IgD-negative memory B cell (primary cell): ENCODE data around the gene APEH. TPM values are rescaled to one million over a fixed set of nuclear protein-coding genes. Genes with fewer than 3 reads are reported as not detected.

Experiments
- H3K27ac Mint-ChIP-seq, 3 donors: one replicate each; pipeline ENCODE4 v1.8.0; 2020 to 2022; ENCODE audit warnings: mild to moderate bottlenecking in 3 of 3, mixed read lengths in 3 of 3, moderate library complexity in 1 of 3
- H3K27me3 Mint-ChIP-seq: one replicate; pipeline ENCODE4 v1.8.0; 2021; ENCODE audit warnings: mixed read lengths
- H3K36me3 Mint-ChIP-seq: one replicate; pipeline ENCODE4 v1.8.0; 2020; ENCODE audit warnings: mild to moderate bottlenecking, mixed read lengths
- H3K4me1 Mint-ChIP-seq, 3 donors: one replicate each; pipeline ENCODE4 v1.8.0; 2020 to 2022; ENCODE audit warnings: mixed read lengths in 3 of 3, mild to moderate bottlenecking in 1 of 3
- H3K4me3 Mint-ChIP-seq, 4 donors: one replicate each; pipeline ENCODE4 v1.8.0; 2020 to 2022; ENCODE audit warnings: mild to moderate bottlenecking in 4 of 4, mixed read lengths in 4 of 4, moderate library complexity in 3 of 4
- H3K9me3 Mint-ChIP-seq, 3 donors: one replicate each; pipeline ENCODE4 v1.8.0; 2020 to 2021; ENCODE audit warnings: mixed read lengths in 3 of 3, mild to moderate bottlenecking in 1 of 3
- polyA plus RNA-seq: library from polyadenylated mRNA; unstranded; fragments of 300-500 nt; fragmentation: Illumina TruSeq; gene quantifications from one replicate; pipeline ENCODE4 v1.2.3, GENCODE V29; 2021

Gene APEH
- polyA plus RNA-seq, 1 donor from 2014 or later: 84.5 TPM

DNA sequence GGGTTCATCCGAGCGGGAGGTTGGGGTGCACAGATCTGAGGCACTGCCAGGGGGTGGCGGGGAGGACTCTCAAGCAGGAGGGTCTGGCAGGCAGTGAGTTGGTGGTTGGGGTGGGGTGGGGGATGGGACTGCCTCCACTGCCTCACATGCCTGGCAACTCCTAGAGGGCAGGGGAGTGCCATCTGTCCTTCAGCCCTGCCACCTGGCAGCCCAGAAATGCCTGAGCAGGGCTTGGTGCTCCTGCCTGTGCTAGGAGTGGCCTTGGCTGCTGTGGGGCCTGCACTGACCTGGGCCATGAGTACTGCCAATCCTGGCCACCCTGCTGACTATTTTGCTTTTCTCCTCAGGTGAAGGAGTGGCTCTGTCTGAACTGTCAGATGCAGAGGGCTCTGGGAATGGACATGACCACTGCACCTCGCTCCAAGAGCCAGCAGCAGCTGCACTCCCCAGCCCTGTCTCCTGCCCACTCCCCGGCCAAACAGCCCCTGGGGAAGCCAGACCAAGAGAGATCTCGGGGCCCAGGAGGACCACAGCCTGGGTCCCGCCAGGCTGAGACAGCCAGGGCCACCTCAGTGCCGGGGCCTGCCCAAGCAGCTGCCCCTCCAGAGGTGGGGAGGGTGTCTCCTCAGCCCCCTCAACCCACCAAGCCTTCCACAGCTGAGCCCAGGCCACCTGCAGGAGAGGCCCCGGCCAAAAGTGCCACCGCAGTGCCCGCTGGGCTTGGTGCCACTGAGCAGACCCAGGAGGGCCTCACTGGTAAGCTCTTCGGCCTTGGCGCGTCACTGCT lies 32.0 kb upstream of the APEH start:
- Mint-ChIP-seq H3K27ac (peak overlapping the region in 2 of 3 donors; percentile 53 to 55), H3K4me3 (no peak overlapping the region), H3K9me3 (no peaks in the 10 kb centered on the region), H3K36me3 (no peaks in the 10 kb centered on the region), H3K27me3 (no peaks in the 10 kb centered on the region), H3K4me1 (no peaks in the 10 kb centered on the region)

DNA sequence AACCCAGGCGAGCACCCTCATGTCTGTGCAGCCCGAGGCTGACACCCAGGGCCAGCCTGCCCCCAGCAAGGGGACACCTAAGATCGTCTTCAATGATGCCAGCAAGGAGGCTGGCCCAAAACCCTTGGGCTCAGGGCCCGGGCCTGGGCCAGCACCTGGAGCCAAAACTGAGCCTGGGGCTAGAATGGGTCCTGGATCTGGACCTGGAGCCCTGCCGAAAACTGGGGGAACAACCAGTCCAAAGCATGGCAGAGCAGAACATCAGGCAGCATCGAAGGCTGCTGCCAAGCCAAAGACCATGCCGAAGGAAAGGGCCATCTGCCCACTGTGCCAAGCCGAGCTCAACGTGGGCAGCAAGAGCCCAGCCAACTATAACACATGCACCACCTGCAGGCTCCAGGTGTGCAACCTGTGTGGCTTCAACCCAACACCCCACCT lies 31.4 kb upstream of the APEH start:
- Mint-ChIP-seq H3K27me3 (no peaks in the 10 kb centered on the region), H3K4me1 (no peaks in the 10 kb centered on the region), H3K27ac (no peak overlapping the region), H3K9me3 (no peaks in the 10 kb centered on the region), H3K36me3 (no peaks in the 10 kb centered on the region), H3K4me3 (no peak overlapping the region)

DNA sequence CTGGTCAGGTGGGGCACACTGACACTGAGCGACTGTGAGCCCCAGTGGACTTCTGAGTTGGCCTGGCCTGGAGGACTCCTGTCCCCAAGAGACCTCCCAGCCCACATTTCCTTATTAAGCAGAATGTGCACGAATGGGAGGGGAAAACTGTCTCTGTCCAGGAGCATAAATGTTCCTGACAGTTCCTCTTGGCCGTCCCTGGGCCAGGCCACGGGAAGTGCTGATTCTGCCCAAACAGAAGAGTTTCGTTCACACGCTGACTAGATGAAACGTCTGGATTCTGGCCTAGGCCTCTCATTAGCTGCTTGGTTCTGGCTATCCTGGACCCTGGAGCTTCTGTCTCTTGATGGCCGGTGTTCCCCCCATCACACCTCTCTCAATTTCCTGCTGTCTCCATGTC lies 29.5 kb upstream of the APEH start:
- no peaks in the 10 kb centered on the region for H3K36me3 Mint-ChIP-seq

GRCh38 chr3:49646236-49646635 lies 27.9 kb upstream of the APEH start:
- H3K27me3 Mint-ChIP-seq: no peaks in the 10 kb centered on the region

More for the DNA sequence above, 29.5 kb upstream of the APEH start:
- no peak overlapping the region for H3K27ac Mint-ChIP-seq
- no peaks in the 10 kb centered on the region for H3K4me1 Mint-ChIP-seq
- H3K27me3 Mint-ChIP-seq: no peaks in the 10 kb centered on the region
- no peaks in the 10 kb centered on the region for H3K9me3 Mint-ChIP-seq
- no peak overlapping the region for H3K4me3 Mint-ChIP-seq

GRCh38 chr3:49647741-49648140 lies 26.4 kb upstream of the APEH start:
- no peak overlapping the region for H3K27ac Mint-ChIP-seq
- no peaks in the 10 kb centered on the region for H3K36me3 Mint-ChIP-seq
- no peaks in the 10 kb centered on the region for H3K27me3 Mint-ChIP-seq
- H3K9me3 Mint-ChIP-seq: no peaks in the 10 kb centered on the region
- no peaks in the 10 kb centered on the region for H3K4me1 Mint-ChIP-seq
- no peak overlapping the region for H3K4me3 Mint-ChIP-seq

More at GRCh38 chr3:49646236-49646635, 27.9 kb upstream of the APEH start:
- no peak overlapping the region for H3K4me3 Mint-ChIP-seq
- H3K9me3 Mint-ChIP-seq: no peaks in the 10 kb centered on the region
- no peaks in the 10 kb centered on the region for H3K36me3 Mint-ChIP-seq
- H3K4me1 Mint-ChIP-seq: no peaks in the 10 kb centered on the region
- no peak overlapping the region for H3K27ac Mint-ChIP-seq

DNA sequence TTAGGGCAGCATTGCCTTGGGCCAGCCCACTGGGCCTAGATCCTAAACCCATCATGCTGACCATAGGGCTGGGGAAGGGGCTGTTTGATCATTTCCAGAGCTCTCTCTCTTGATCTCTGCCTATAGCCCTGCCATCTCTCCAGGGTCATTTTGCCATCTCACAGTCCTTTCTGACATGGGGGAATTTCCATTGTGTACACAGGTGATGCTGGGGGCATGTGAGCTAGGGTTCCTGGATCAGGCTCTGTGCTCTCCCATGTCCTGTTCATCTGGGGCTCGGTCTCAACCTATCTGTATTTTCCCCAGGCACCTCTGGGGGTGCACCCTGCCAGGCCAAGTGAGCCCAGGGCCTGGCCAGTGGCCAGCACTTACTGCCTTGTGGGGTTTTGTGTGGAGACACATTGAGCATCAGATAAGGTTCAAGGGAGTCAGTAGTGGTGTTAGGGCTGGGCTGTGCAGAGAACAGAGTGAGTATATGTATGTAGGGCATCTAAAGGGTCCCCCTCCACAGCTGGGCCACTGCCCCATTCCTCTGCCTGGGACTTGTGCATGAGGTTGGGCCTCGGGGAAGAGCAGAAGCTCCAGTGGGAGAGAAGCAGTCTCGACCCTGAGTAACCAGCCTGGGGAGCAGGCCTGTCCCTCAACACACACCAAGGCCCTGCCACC lies 25.7 kb upstream of the APEH start:
- Mint-ChIP-seq H3K36me3 (no peaks in the 10 kb centered on the region), H3K9me3 (no peaks in the 10 kb centered on the region), H3K27me3 (no peaks in the 10 kb centered on the region), H3K4me1 (no peaks in the 10 kb centered on the region), H3K27ac (no peak overlapping the region), H3K4me3 (no peak overlapping the region)

DNA sequence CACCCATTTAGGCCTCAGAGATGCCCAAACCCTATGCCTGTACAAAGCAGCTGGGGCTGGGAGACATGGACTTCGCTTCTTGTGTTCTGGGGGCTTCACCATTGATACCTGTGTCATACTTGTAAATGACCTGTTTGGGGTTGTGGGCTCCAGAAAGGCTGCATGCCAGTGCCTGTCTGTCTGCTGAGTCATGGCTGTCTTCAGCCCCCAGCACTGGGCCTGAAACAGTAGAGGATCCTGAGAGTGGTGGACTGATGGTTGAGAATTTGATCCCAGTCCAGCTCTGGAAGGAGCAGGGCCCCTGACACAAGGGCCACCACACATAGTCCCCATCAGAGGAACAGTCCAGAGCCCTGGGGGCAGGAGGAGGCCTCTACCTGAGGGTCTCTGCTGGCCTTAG lies 24.6 kb upstream of the APEH start:
- no peak overlapping the region for H3K4me3 Mint-ChIP-seq
- no peaks in the 10 kb centered on the region for H3K36me3 Mint-ChIP-seq
- peaks cover under 1 to 2% (median under 1%) of the 10 kb centered on the region in 3 donors for H3K4me1 Mint-ChIP-seq
- H3K9me3 Mint-ChIP-seq: no peaks in the 10 kb centered on the region
- H3K27ac Mint-ChIP-seq: no peak overlapping the region
- no peaks in the 10 kb centered on the region for H3K27me3 Mint-ChIP-seq

DNA sequence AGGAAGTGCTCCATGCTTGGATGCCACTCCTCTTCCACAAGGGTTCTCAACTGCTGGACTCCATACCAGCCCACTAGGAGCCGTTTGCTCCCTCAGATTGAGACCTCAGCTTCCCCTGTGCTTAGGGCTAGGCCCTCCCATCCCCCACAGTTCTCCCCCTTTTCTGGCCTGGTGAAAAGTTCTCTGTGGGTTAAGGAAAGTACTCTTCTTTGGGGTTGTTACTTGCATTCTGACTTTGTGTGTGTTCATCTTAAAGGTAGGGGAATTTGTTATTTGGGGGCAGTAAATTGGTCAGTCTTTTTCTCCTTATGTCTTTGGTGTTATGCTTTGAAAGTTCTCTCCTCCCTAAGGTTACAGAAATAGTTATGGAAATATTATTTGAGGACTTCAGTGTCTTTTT lies 24.0 kb upstream of the APEH start:
- H3K4me1 Mint-ChIP-seq: peaks cover 2 to 5% (median 4%) of the 10 kb centered on the region in 3 donors
- H3K36me3 Mint-ChIP-seq: no peaks in the 10 kb centered on the region
- no peaks in the 10 kb centered on the region for H3K27me3 Mint-ChIP-seq
- no peaks in the 10 kb centered on the region for H3K9me3 Mint-ChIP-seq
- no peak overlapping the region for H3K4me3 Mint-ChIP-seq
- no peak overlapping the region for H3K27ac Mint-ChIP-seq

- Mint-ChIP-seq H3K36me3 (no peaks in the 10 kb centered on the region), H3K27me3 (no peaks in the 10 kb centered on the region), H3K4me1 (peaks cover 2 to 5% (median 4%) of the 10 kb centered on the region in 3 donors), H3K9me3 (no peaks in the 10 kb centered on the region), H3K4me3 (peak overlapping the region in 1 of 4 donors; percentile 8), H3K27ac (no peak overlapping the region)
Measured at GRCh38 chr3:49650637-49651036, 23.5 kb upstream of the APEH start.

GRCh38 chr3:49652218-49652902 lies 21.8 kb upstream of the APEH start:
- no peak overlapping the region for H3K27ac Mint-ChIP-seq
- H3K4me3 Mint-ChIP-seq: no peak overlapping the region
- peaks cover 2 to 7% (median 5%) of the 10 kb centered on the region in 3 donors for H3K4me1 Mint-ChIP-seq
- no peaks in the 10 kb centered on the region for H3K36me3 Mint-ChIP-seq
- H3K9me3 Mint-ChIP-seq: no peaks in the 10 kb centered on the region
- no peaks in the 10 kb centered on the region for H3K27me3 Mint-ChIP-seq

DNA sequence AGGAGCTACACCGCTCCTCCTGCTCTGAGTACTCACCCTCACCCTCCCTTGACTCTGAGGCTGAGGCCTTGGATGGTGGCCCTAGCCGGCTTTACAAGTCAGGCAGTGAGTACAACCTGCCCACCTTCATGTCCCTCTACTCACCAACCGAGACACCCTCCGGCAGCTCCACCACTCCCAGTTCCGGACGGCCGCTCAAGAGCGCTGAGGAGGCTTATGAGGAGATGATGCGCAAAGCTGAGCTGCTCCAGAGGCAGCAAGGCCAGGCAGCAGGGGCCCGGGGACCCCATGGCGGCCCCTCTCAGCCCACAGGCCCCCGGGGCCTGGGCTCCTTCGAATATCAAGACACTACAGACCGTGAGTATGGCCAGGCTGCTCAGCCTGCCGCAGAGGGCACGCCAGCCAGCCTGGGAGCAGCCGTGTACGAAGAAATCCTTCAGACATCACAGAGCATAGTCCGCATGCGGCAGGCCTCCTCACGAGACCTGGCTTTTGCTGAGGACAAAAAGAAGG lies 21.2 kb upstream of the APEH start:
- no peak overlapping the region for H3K4me3 Mint-ChIP-seq
- no peaks in the 10 kb centered on the region for H3K36me3 Mint-ChIP-seq
- no peaks in the 10 kb centered on the region for H3K27me3 Mint-ChIP-seq
- no peak overlapping the region for H3K27ac Mint-ChIP-seq
- H3K9me3 Mint-ChIP-seq: no peaks in the 10 kb centered on the region
- peaks cover 2 to 7% (median 5%) of the 10 kb centered on the region in 3 donors for H3K4me1 Mint-ChIP-seq

DNA sequence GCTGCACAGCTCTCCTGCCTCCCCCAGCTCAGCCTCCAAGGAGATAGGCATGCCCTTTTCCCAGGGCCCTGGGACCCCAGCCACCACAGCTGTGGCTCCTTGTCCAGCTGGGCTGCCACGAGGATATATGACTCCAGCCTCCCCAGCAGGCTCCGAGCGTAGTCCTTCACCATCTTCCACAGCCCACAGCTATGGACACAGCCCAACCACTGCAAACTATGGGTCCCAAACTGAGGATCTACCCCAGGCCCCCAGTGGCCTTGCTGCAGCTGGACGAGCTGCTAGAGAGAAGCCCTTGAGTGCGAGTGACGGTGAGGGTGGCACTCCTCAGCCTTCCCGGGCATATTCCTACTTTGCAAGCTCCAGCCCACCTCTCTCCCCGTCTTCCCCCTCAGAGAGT lies 20.5 kb upstream of the APEH start:
- Mint-ChIP-seq H3K4me1 (peaks cover 3 to 8% (median 7%) of the 10 kb centered on the region in 3 donors), H3K27me3 (no peaks in the 10 kb centered on the region), H3K4me3 (peak overlapping the region in 1 of 4 donors; percentile 36), H3K27ac (no peak overlapping the region), H3K36me3 (peaks cover 1% of the 10 kb centered on the region), H3K9me3 (no peaks in the 10 kb centered on the region)

DNA sequence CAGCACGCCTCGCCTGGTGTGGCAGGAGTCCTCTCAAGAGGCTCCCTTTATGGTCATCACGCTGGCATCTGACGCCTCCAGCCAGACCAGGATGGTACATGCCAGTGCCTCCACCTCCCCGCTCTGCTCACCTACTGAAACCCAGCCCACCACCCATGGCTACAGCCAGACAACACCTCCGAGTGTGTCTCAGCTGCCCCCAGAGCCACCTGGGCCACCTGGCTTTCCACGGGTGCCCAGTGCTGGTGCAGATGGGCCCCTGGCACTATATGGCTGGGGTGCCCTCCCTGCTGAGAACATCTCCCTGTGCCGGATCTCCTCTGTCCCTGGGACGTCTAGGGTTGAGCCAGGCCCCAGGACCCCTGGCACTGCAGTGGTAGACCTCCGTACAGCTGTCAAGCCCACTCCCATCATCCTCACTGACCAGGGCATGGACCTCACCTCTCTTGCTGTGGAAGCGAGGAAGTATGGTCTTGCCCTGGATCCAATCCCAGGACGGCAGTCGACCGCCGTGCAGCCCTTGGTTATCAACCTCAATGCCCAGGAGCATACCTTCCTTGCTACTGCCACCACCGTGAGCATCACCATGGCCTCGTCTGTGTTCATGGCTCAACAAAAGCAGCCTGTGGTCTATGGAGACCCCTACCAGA lies 19.9 kb upstream of the APEH start:
- peaks cover 1% of the 10 kb centered on the region for H3K36me3 Mint-ChIP-seq
- no peaks in the 10 kb centered on the region for H3K9me3 Mint-ChIP-seq
- peaks cover 3 to 11% (median 7%) of the 10 kb centered on the region in 3 donors for H3K4me1 Mint-ChIP-seq
- no peak overlapping the region for H3K4me3 Mint-ChIP-seq
- H3K27ac Mint-ChIP-seq: no peak overlapping the region
- H3K27me3 Mint-ChIP-seq: no peaks in the 10 kb centered on the region

- no peak overlapping the region for H3K27ac Mint-ChIP-seq
- H3K9me3 Mint-ChIP-seq: no peaks in the 10 kb centered on the region
- H3K4me3 Mint-ChIP-seq: peak overlapping the region in 1 of 4 donors; percentile 26
- H3K27me3 Mint-ChIP-seq: no peaks in the 10 kb centered on the region
- H3K36me3 Mint-ChIP-seq: peaks cover 1% of the 10 kb centered on the region
- H3K4me1 Mint-ChIP-seq: peaks cover 3 to 11% (median 7%) of the 10 kb centered on the region in 3 donors
Measured at GRCh38 chr3:49654955-49655556, 19.1 kb upstream of the APEH start.
